GM10266 (cell line): ENCODE data around the gene DNAJC5.
"Not testable (repeated sequence)": the region's sequence is repeated elsewhere in the genome, so short reads cannot be mapped to it uniquely, and the experiment has no call there.

ENCODE experiments used
- DNase-seq: peaks from one replicate; pipeline ENCODE4 v3.0.0; 2012; ENCODE audit errors: extremely low spot score
- CTCF ChIP-seq: IDR thresholded peaks from 2 replicates; pipeline ENCODE4 v1.5.1; 2012; ENCODE audit warnings: mild to moderate bottlenecking, low read depth; ENCODE audit not compliant: control insufficient read depth, insufficient read depth; ENCODE audit errors: missing control alignments

Gene DNAJC5

GRCh38 chr20:63926298-63926697 lies 31.4 kb downstream of the DNAJC5 start:
- TF ChIP-seq CTCF, result no peak
- DNase-seq, result no peak

GRCh38 chr20:63929071-63929470 lies 34.1 kb downstream of the DNAJC5 start:
- DNase-seq, result no peak
- TF ChIP-seq CTCF, result no peak

- not testable (repeated sequence) for DNase-seq
These were observed 34.6 kb downstream of the DNAJC5 start for GRCh38 chr20:63929473-63929883.

GRCh38 chr20:63930971-63931553 lies 36.1 kb downstream of the DNAJC5 start:
- no peak for DNase-seq
- no peak for TF ChIP-seq CTCF

- no peak for TF ChIP-seq CTCF
- DNase-seq, result no peak
These were observed 36.8 kb downstream of the DNAJC5 start for GRCh38 chr20:63931735-63932134.

- TF ChIP-seq CTCF, result no peak
These were observed 37.8 kb downstream of the DNAJC5 start for GRCh38 chr20:63932606-63933160.

GRCh38 chr20:63933646-63934045 lies 38.7 kb downstream of the DNAJC5 start:
- TF ChIP-seq CTCF, result no peak

More at GRCh38 chr20:63932606-63933160, 37.8 kb downstream of the DNAJC5 start:
- DNase-seq, result no peak

GRCh38 chr20:63934271-63935068 lies 39.5 kb downstream of the DNAJC5 start:
- no peak for DNase-seq
- no peak for TF ChIP-seq CTCF

More at GRCh38 chr20:63933646-63934045, 38.7 kb downstream of the DNAJC5 start:
- DNase-seq, result no peak
